A549 treated with AZD9567 at 1 μM for 4 hours (cell line): ENCODE measurements around the gene TMEM128. TPM values are rescaled to one million over a fixed set of nuclear protein-coding genes. Genes with fewer than 3 reads are reported as not detected.

ENCODE experiments used
- total RNA-seq: library from RNA; stranded (reverse); fragments of 200-300 nt; extraction: Qiagen RNA extraction; gene quantifications from 5 replicates; pipeline ENCODE4 v1.2.3, GENCODE V29; 2022; ENCODE audit not compliant: insufficient read depth

Gene TMEM128
- 10.8 to 14.9 TPM (median 14.5 TPM) in 5 replicates for total RNA-seq

GRCh38 chr4:4248029-4248884 lies at the start of gene TMEM128:
Gene TMEM128 (minus strand): TSS chr4:4248223. CDS start chr4:4248202, 21 bp downstream.

DNA sequence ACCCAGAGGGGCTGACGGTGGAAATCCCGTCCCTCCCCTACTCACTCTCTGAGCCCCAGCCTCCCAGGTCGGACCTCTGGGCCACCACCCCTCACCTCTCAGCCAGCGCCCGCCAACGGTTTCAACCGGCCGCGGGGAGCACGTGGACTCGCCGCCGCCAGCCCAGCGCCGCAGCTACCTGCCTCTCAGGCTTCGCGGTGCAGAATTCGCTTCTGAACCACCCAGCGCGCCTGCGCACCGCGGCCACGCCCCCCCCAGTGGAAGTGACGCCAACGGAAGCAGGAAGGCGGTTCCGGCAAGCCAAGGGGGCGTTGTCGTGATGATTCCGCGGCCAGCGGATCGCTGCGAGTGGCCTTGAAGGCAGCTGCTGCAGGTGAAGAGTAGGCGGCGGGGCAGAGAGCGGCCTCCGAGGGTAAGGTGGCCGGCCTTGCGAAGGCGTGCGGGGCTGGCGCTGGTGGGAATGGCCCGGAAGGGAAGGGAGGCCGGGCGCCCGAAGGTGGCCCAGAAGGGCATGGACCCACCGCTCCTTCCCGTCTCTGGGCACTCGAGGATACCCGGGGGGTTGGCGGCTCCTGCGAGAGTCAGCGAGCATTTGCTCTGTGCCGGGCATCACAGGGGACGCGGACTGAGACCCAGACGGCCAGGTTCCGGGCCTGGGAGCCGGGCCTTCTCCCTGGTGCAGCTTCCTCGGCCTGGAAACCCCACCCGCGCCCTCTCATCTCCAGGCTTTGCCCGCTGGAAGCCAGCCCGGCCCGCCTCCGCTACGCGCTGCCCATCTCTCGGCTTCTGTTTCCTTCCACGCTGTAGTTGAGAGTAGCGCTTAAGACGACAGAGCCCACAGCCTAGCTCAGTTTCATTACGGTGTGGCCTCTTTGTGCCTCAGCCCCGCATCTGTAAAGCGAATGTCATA lies 42.2 kb upstream of the TMEM128 start, which contains the start of the genes LYAR and ZBTB49:
Gene LYAR (minus strand): TSS at position 214 of the 910 bp plus-strand sequence. CDS start 6,412 bp downstream, outside the sequence.
Gene ZBTB49 (plus strand): TSS at position 311 of the 910 bp plus-strand sequence. CDS start 9,695 bp downstream, outside the sequence.

DNA sequence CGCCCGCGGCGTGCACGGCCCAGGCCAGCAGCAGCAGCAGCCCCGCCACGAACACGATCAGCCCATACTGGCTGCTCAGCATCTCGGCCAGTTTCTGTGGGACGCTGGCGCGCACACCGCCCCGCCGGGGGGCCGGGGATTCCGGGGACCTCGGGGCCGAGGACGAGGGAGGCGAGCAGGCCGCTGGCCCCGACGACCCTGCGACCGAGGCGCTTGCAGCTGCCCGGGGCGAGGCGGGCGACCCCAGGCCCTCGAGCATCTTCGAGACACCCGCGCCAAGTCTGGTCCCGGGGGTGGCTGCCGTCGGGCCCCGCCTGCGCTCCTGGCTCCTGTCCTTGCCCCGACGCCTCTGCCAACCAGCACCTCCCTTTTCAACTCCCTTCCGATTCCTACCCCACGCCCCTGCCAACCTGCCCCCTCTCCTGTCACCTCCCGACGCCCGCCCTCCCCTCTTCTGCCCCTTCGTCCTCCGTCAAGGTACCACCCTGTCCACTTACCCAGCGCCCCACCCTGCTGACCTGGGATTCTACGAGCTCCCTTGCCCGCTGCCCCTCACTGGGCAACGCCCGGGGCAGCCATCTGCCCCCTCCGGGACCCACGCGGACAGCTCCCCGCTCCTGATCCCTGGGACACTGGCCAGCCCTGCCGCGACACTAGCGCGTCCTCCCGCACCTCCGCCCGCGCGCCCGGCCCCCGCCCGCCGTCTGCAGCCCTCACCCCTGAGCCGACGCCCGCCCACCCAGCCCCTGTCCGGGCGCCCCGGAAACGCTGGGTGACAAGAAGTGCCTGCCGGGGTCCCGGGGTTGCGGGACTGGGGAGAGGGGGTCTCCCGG lies 21.2 kb downstream of the TMEM128 start, which contains the start of gene OTOP1:
Gene OTOP1 (minus strand): TSS at position 324 of the 833 bp plus-strand sequence. CDS start 65 bp downstream, at position 259.

Other genes with a start within 250 kb of the TMEM128 start
- gene OTOP1, start 21.3 kb downstream of the TMEM128 start, total RNA-seq: not detected in 5 replicates
- gene LYAR, start 41.9 kb upstream of the TMEM128 start, total RNA-seq: 28.7 to 36.6 TPM (median 30.3 TPM) in 5 replicates
- gene ZBTB49, start 42.0 kb upstream of the TMEM128 start, total RNA-seq: 2.3 to 3.0 TPM (median 2.7 TPM) in 5 replicates
- gene NSG1, start 138.9 kb upstream of the TMEM128 start, total RNA-seq: 4.1 to 7.1 TPM (median 5.1 TPM) in 5 replicates